Measurements from ENCODE around the gene MMRN2.
"Not testable (repeated sequence)": the region's sequence is repeated elsewhere in the genome, so short reads cannot be mapped to it uniquely, and the experiment has no call there.

The MMRN2 gene

DNA sequence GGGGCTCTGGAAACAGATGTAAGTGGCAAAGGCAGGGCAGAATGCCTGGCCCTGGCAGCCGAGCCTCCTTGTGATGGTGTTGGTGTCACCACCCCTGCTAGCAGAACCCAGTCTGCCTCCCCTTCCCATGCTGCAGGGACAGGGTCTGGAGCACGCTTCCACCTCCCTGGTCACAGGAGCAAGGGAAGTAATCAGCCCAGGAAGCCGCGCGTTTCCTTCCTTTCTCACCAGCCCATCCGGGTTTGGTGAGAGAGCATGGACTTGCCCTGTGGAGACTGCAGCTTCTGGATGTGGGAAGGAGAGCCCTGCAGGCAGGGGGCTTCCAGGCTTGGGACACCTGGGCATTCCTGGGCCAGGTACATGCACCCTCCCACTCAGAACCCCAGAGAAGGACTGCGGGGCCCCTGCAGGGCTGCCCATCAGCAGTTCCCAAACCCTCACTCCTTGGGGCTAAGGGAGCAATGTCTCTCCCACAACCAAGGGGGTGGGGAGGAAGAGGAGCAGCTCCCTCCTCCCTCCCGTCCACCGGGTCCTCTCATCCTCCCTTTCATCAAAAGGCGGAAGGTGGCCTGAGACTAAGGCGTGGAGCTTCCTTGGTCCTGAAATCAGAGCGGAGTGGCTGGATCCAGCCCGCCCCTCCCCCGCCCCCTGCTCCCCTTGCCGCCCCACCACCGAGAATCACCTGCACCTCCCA is 1.8 kb downstream of the MMRN2 start:
- DNase-seq, result no peak

DNA sequence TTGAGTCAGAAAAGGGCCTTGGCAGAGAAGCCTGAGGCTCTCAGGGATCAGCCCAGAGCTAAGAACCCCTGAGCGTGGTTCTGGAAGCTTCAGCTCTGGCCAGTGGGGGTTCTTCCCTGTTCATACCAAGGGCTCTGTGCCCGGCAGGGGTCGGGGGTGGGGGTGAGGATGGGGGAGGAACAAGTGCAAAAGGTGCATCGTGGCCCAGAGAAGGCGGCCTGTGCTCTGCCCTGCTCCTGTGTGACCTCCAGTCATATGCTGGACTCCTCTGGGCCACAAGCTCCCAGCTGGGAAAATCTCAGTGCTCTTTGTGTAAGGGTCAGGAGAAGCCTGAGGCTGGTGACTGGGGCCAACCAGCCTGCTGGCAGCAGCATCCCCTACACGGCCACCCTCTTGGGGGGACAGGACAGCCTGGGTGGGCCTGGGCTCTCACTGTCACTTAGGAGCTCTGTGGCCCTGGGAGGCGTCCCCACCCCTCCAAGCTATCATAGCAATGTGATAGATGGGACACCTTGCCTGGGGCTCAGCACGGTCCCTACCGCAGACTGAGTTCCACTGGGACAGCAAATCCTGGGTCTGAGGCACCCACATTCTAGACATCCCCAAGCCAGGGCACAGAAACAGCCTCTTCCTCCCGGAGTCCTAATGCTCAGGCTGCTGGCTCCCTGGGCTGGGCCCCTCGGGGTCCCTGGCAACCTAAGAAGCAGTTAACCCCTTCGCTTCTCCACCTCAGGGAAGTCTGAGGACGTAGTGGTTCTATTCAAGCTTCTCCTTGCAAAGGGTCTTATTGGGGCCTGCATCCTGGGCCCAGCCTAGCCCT is 2.5 kb downstream of the MMRN2 start:
- DNase-seq, result no peak

DNA sequence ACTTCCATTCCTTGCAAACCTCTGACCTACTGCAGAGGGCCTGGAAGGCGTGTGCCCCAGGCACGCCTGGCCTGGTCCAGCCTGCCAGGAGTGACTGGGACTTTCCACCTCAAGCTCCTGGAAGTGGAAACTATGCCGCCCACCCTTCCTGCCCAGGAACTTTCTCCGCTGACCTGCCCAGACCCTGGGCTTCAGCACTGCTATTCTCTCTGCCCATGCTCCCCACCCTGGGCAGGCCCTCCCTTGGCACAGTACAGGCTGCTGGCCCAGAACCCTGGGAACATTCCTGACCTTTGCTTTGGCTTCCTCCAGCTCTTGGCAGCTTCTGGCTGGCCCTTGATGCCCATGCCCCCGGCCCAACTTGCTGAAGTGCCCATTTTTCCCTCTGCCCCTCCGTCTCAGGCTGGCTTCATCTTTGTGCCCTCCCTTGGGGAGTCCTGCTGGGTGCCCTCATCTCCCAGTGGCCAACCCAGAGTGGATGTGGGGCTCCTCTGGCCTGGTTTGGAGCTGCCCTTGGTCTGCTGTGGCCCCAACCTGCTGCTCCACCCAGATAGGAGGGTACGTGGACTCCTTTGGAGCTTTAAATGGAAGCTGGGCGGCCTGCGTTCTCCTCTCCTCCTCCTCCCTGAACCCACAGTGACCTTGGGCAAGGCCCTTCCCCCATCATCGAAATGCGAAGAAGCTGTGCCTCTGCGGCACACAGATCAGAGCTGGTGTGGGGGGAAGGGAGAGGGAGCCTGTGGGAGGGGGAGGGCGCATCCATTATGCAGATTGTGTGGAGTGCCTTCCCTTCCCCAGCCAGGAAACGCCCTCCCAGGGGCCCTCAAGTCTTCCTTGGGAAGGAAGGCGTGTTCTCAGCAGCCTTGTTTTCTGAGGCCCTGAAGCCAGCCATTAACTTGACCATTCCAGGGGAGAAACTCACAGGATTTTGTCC is 3.4 kb downstream of the MMRN2 start:
- DNase-seq, result no peak

DNA sequence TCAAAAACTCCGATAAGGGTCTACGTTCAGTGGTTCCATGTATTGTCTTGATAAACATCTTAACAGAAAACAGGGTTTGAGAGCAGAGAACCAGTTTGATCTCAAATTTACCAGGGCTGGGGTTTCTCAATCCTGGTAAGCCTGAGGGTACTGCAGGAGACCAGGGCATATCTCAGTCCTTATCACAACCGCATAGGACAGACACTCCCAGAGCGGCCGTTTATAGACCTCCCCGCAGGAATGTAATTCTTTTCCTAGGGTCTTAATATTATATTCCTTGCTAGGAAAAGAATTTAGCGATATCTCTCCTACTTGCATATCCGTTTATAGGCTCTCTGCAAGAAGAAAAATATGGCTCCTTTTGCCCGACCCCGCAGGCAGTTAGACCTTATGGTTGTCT is 4.7 kb downstream of the MMRN2 start:
- not testable (repeated sequence) for DNase-seq

DNA sequence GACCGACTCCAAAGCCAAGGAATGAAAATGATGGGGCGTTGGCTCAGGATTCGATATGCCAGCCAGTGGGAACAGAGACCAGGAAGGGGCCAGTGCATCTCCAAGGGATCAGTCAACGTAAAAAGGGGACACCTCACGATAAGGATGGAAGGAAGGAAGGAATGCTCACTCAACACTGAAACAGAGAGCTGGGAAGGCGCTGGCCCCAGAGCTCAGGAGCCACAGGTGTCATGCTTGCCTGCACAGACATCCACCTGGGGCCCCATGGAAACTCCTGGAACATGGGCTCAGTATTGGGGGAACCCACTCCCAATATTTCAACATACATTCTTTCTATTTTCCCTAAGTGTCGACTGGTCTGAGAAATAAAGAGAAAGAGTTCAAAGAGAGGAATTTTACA is 5.3 kb downstream of the MMRN2 start:
- no peak for DNase-seq

DNA sequence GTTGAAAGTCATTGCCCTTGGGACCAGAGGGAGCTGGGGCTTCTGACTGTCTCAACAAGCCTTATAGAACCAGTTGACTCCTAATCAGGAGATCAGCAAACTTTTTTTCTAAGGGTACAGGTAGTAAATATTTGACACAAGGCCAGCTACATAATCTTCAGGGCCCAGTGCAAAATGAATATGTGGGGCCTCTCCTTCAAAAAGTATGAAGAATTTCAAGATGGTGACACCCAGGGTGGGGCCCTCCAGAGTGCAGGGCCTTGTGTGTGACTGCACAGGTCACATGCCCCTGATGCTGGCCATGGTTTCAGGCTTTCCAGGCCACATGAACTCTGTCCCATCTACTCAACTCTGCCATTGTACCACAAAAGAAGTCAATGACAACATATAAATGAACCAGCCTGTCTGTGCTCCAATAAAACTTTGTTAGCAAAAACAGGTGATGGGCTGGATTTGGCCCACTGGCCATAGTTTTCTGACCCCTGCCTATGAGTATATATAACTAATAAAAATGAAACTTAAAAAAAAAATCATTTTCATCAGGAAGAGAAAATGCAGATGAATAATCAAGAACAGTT is 6.1 kb downstream of the MMRN2 start:
- no peak for DNase-seq

DNA sequence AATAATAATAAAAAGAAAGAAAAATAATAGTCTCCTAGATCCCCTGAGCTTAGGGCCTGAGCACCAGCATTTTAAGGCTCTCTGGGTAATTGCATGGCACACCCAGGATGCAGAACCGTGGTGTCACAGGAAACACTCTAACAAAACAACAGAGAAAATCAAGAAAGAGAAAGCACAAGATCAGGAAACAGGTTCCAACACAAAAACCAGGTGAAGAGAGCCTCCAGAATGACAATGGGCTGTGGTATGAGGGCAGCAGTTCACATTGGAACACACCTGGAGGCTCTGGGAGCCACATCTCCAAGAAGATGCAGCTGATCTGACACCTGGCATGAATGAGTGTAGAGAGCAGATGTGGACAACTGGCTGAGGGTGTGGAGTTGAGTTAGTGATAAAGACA is 7.1 kb downstream of the MMRN2 start:
- DNase-seq, result no peak

DNA sequence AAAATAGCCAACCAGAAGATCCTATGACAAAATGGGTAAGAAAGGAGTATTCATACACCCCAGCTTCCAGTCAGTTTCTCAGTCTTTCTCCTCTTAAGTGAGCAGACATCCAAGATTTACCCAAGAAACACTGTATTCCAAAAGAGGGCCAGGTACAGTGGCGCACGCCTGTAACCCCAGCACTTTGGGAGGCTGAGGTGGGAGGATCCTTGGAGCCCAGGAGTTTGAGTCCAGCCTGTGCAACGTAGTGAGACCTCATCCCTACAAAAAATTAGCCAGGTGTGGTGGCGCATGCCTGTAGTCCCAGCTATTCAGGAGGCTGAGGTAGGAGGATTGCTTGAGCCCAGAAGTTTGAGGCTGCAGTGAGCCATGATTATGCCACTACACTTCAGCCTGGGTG is 9.6 kb downstream of the MMRN2 start:
- not testable (repeated sequence) for DNase-seq

DNA sequence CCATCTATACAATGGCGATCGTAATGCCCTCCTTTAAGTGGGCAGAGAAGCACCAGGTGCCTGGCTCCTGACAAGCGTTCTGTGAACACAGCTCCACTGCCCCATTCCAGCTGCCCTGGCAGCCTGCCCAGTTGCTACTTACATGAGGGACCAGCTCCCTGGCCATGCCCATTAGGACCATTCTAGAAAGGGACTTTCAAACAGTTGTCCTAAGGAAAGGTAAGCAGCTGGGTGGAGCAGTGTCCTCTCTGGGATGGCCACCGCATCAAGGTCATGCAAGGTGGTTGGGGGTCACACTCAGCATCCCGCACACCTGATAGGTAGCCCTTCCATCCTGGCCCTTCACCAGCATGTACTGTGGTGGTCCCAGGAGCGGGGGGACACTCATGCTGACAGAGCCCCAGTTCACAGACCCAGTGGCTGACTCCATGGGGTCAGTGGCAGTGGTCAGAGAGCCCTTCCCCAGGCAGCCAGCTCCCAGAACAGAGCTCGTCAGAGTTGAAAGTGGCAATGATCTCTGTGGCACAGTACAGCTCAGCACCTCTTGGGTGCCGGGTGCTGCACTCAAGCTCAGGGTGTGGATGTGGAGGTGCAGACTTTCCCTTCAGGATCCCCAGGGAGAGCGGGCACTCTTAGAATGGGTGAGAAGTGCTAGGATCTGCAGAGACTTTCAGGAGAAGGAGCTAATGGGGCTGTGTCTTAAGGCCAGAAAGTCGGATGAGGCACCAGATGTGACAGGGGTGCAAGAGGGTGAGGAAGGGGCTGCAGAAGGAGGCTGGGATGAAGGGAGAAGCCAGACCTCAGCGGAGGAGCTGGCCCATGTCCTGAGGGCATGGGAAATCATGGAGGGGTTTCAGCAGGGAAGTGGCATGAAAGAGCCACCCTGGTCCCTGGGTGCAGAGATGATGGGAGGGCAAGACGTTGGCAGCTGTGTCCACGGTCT is 10.9 kb downstream of the MMRN2 start:
- DNase-seq, result no peak

DNA sequence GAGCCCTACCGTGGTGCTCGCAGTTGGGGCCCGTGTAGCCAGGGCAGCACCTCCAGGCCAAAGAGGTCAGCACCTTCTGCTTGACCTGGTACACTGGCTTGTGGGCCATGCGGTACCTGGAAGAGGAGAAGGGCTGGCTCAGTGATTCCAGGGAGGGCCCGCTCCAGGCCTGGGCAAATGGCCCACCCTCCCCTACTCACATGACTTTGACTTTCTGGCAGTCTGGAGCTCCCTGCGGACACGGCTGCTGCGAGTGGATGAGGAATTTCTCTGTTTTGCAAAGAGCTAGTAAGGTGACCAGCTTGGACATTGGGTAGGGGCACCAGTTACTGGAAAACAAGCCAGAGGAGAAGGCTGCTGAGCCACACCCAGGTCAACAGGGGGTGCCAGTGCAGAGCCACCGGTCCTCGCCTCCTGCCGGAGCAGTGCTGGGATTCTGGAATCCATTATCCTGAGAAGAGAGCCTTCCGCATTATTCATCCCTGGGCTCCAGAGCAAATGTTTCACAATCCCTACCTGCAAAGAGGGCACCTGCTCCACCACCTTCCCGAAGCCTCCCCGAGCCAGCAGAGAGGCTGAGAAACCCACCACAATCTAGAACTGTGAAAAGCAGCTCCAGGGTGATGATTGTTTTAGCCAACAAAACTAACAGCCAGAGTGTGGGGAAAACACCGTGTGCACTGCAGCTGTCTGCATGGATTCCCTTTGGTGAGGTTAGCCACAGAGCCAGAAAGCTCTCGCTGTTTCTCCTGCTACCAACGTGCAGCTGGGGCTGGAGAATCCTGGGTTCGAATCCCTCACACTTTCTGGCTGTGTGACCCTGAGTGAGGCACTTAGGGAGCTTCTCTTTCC is 11.8 kb downstream of the MMRN2 start:
- no peak for DNase-seq

DNA sequence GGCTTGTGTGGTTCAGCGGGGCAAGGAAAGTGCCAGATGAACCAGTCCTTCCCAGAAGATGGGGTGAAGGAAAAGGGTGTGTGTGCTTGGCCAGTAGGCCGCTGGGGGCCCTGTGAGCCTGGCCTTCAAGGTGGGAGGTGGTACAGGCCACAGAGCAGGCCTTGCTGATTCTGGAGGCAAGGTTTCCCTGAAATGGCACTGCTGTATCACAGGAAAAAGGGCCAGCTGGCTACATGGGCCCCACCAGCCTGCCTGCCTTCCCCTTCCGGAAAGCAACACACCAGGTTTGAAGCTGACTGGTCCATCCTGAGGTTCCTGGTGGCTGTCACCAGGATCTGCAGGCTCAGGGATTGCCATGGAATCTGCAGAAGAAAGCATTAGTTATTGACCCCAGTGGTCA is 12.5 kb downstream of the MMRN2 start:
- no peak for DNase-seq

DNA sequence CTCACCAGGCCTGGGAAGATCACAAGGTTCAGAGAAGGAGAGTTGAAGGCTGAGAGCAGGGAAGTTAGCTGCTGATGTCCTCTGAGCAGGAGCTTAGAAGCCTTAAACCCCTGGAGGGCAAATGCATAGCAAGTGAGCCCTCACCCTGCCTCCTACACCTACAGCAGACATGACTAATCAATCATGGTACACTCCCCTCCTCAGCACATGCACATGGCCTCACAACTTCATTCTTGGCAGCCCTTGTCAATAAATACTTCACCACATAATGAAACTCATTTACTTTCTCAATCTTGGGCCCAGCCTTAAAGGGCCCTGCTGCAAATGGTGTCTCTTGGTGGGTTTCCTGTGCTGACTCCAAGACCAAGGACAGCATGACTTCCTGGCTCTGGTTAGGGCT is 12.9 kb downstream of the MMRN2 start:
- no peak for DNase-seq

DNA sequence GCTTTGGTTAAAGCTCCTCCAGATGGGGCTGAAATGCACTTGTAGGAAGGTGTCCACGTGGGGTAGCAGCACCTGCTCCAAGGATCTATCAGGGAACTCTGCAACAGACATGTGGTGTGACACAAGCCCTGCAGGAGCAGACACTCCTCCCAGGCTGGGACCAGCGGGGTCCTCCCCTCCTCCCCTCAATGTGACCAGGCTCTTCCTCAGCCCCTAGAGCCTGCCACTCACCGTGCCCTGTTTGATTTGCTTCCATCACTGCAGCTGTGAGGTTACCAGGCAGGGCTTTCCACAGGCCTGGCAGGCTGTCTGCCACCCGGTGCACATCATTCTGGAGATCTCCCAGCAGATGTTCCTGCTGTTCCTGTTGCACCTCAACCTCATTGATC is 13.4 kb downstream of the MMRN2 start:
- no peak for DNase-seq

DNA sequence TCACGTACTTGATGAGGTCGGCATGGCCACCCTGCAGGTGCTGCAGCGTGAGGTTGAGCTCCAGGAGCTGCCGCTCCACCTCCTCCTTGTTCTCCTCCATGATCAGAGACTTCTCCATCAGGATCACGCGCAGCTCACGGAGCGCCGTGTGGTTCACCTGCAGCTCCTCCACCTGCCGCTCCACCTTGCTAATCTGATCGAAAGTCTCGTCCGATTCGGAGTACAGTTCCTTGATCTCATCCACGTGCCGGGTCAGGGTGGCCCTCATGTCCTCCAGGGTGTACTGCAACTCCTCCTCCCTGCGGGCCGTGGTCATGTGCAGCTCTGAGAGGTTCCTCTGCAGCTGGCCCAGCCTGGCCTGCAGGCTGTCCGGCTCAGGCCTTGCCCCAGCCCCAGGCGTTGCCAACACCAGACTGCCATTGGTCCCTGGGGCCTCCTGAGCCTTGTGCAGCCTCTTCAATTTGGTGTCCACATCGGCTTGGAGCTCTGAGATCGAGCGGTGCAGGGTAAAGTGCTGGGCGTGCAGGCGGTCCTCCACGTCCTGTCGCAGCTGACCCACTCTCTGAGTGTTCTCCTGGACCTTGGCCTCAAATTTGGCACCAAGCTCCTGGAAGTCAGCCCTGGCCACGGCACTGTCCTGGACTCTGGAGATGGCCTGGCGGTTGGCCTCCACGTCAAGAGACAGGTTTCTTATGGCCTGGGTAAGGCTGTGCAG is 13.9 kb downstream of the MMRN2 start:
- no peak for DNase-seq

DNA sequence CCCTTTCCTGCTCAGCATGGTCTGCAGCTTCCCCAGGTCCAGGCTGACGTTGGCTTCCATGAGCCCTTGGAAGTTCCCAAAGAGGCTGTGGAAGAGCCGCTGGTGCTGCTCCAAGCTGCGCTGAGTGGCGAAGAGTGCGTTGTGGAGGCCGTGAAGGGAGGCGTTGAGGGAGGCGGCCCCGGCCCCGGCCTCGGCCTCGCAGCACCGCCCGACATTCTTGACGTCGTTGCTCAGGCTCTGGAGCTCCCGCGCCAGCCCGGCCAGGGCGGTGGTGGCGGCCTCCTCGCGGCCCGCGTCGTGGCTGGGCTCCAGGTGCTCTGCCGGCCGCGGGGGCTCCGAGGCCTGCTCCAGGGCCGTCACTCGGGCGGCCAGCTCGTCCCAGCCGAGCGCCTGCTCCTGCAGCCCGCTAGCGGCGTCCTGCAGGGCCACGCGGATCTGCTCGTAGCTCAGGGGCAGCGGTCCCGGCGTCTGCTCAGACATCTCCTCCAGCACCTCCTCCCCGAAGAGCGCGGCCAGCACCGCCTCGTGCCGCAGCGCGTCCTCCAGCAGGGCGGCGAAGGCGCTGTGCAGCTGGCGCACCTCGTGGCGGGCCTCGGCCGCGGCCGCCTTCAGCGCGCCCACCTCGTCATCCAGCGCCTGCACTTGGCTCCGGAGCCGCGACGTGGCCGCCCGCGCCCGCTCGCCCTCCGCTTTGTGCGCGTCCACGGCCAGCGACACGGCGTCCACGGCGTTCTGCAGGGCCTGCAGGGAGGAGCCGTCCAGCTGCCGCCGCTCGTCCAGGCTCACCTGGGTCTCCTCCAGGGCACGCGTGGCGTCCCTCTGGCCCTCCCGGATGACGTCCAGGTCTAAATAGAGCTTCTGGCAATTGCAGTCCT is 14.7 kb downstream of the MMRN2 start:
- DNase-seq, result no peak

DNA sequence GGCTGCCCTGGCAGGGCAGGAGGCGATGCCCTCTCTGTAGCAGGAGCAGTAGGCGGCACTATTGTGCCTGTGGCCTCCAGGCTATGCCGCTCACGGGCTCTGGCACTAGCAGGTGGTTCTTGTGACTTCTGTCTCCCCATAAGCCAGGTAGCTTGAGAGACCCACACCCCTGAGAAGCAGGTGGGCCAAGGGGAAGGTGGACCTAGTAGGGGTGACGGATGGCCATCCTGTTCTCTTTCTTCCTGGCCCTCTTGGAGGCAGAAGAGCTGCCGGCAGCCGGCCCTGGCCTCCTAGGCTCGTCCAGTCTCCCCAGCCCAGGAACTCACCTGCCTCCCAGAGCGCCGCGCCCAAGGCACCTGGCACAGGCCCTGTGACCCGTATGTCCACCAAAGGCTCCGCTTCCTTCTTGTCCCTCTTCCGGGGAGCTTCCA is 15.4 kb downstream of the MMRN2 start:
- no peak for DNase-seq

DNA sequence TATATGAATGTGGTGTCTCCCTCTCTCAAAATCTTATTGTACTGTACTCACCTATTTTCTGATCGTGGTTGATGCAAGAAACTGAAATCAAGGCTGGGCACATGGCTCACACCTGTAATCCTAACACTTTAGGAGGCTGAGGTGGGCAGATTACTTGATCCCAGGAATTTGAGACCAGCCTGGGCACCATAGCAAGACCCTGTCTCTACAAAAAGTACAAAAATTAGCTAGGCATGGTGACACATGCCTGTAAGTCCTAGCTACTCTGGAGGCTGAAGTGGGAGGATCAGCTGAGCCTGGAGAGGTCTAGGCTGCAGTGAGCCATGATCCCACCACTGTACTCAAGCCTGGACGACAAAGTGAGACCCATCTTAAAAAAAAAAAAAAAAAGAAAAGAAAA is 16.0 kb downstream of the MMRN2 start:
- no peak for DNase-seq

DNA sequence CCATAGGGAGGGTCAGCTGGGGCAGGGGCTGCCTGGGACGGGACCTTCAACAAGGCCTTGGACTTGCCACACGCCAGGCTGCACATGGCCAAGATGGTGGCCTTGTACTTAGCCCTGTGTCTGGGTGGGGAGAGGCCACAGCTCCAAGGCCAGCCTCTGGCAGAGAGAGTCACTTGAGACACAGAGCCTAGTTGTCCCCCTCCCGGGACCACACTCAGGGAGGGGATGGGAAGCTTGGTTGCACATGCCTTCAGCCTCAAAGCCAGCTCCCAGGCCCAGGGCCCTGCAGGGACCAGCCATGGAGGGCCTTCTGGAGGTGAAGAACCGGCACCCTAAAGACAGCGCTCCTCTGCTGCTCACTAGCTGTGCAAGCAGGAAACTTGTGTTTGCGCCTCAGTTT is 16.7 kb downstream of the MMRN2 start:
- no peak for DNase-seq

DNA sequence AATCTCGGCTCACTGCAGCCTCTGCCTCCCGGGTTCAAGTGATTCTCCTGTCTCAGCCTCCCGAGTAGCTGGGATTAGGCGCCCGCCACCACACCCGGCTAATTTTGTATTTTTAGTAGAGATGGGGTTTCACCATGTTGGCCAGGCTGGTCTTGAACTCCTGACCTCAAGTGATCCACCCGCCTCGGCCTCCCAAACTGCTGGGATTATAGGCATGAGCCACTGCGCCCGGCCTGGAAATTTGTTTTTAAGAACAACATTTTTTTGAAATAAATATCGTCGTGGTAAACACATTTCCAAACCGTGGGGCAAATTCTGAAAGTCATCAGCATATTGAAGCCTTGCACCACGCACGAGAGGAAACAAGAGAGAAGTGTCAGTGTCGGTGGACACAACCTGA is 17.3 kb downstream of the MMRN2 start:
- not testable (repeated sequence) for DNase-seq

Measured in inflammatory macrophage treated with lipopolysaccharide for 4 hours (primary cell).